HG02970 (cell line): ENCODE data around the gene TGM2.

Experiments
- ATAC-seq: cut with Tn5 transposase; IDR thresholded peaks from one replicate; pipeline ENCODE4 v1.9.1; 2021; ENCODE audit warnings: mild to moderate bottlenecking, moderate library complexity, moderate number of reproducible peaks; ENCODE audit not compliant: unreplicated experiment, low FRiP score

The TGM2 gene

GRCh38 chr20:38178065-38178491 is 13.0 kb upstream of the TGM2 start:
- ATAC-seq: no peak

- ATAC-seq: no peak
Observed at GRCh38 chr20:38177201-38177600, 12.1 kb upstream of the TGM2 start.

GRCh38 chr20:38175304-38176180 is 10.5 kb upstream of the TGM2 start:
- no peak for ATAC-seq

- no peak for ATAC-seq
Observed at GRCh38 chr20:38173237-38174156, 8.4 kb upstream of the TGM2 start.

GRCh38 chr20:38172408-38172807 is 7.3 kb upstream of the TGM2 start:
- no peak for ATAC-seq

GRCh38 chr20:38171675-38172043 is 6.6 kb upstream of the TGM2 start:
- ATAC-seq: no peak

- no peak for ATAC-seq
Observed at GRCh38 chr20:38170826-38171674, 6.0 kb upstream of the TGM2 start.

- ATAC-seq: no peak
Observed at GRCh38 chr20:38170219-38170825, 5.3 kb upstream of the TGM2 start.

GRCh38 chr20:38169636-38170193 is 4.6 kb upstream of the TGM2 start:
- no peak for ATAC-seq

- no peak for ATAC-seq
Observed at GRCh38 chr20:38168791-38169589, 3.9 kb upstream of the TGM2 start.

- ATAC-seq: no peak
Observed at GRCh38 chr20:38167851-38168760, 3.0 kb upstream of the TGM2 start.

GRCh38 chr20:38167328-38167850 is 2.3 kb upstream of the TGM2 start:
- ATAC-seq: no peak

GRCh38 chr20:38166703-38167233 is 1.7 kb upstream of the TGM2 start:
- no peak for ATAC-seq

- no peak for ATAC-seq
Observed at GRCh38 chr20:38165966-38166702, 1.1 kb upstream of the TGM2 start.

- ATAC-seq: no peak
Observed at GRCh38 chr20:38164624-38165088, 414 bp downstream of the TGM2 start.

GRCh38 chr20:38164069-38164468 is 1.0 kb downstream of the TGM2 start:
- ATAC-seq: no peak
